HuH-7 (cell line): ENCODE results near the gene OR2J3.
"Not testable (repeated sequence)": the region's sequence is repeated elsewhere in the genome, so short reads cannot be mapped to it uniquely, and the experiment has no call there.

ENCODE experiments used
- DNase-seq: peaks from one replicate; pipeline ENCODE4 v3.0.0; 2011; ENCODE audit warnings: low spot score

OR2J3 gene

GRCh38 chr6:29107758-29108157 lies at the start of gene OR2J3:
TSS of gene OR2J3 (plus strand) at chr6:29108058. CDS start at chr6:29111891, 3,833 bp downstream.
- no peak for DNase-seq

GRCh38 chr6:29071831-29072723 lies 35.8 kb upstream of the OR2J3 start:
- peak; percentile 45 for DNase-seq

GRCh38 chr6:29079203-29079602 lies 28.7 kb upstream of the OR2J3 start:
- no peak for DNase-seq

- DNase-seq = no peak
Observed at GRCh38 chr6:29081312-29081711, 26.5 kb upstream of the OR2J3 start.

GRCh38 chr6:29082457-29082856 lies 25.4 kb upstream of the OR2J3 start:
- DNase-seq = no peak

GRCh38 chr6:29087213-29087612 lies 20.6 kb upstream of the OR2J3 start, which contains the start of gene OR2B3:
TSS of gene OR2B3 (minus strand) at chr6:29087313. CDS start at chr6:29087248, 65 bp downstream.
- DNase-seq = no peak

- DNase-seq = no peak
Observed at GRCh38 chr6:29092957-29093356, 14.9 kb upstream of the OR2J3 start.

- DNase-seq = no peak
Observed at GRCh38 chr6:29097803-29098202, 10.1 kb upstream of the OR2J3 start.

GRCh38 chr6:29099190-29099589 lies 8.7 kb upstream of the OR2J3 start, which contains the start of gene OR2J1:
TSS of gene OR2J1 (plus strand) at chr6:29099490. CDS start at chr6:29100943, 1,453 bp downstream.
- no peak for DNase-seq

GRCh38 chr6:29112135-29112534 lies 4.3 kb downstream of the OR2J3 start:
- DNase-seq = no peak

- DNase-seq = not testable (repeated sequence)
Observed at GRCh38 chr6:29114964-29115363, 7.1 kb downstream of the OR2J3 start.

- DNase-seq = no peak
Observed at GRCh38 chr6:29129326-29130012, 21.6 kb downstream of the OR2J3 start.

GRCh38 chr6:29130644-29131043 lies 22.8 kb downstream of the OR2J3 start:
- no peak for DNase-seq

GRCh38 chr6:29131691-29132090 lies 23.8 kb downstream of the OR2J3 start:
- DNase-seq = no peak

- DNase-seq = no peak
Observed at GRCh38 chr6:29137724-29138123, 29.9 kb downstream of the OR2J3 start.

GRCh38 chr6:29141606-29142005 lies 33.7 kb downstream of the OR2J3 start:
- no peak for DNase-seq

- no peak for DNase-seq
Observed at GRCh38 chr6:29142309-29142708, 34.5 kb downstream of the OR2J3 start.

- DNase-seq = no peak
Observed at GRCh38 chr6:29146179-29146578, 38.3 kb downstream of the OR2J3 start.

- no peak for DNase-seq
Observed at GRCh38 chr6:29147074-29147473, 39.2 kb downstream of the OR2J3 start.

- DNase-seq = not testable (repeated sequence)
Observed at GRCh38 chr6:29149444-29149843, 41.6 kb downstream of the OR2J3 start.

- DNase-seq = no peak
Observed at GRCh38 chr6:29153083-29153482, 45.2 kb downstream of the OR2J3 start.

- not testable (repeated sequence) for DNase-seq
Observed at GRCh38 chr6:29155182-29155581, 47.3 kb downstream of the OR2J3 start.

- DNase-seq = not testable (repeated sequence)
Observed at GRCh38 chr6:29159922-29160321, 52.1 kb downstream of the OR2J3 start.
